Right forelimb (tissue), 1 donor: ENCODE measurements around the gene WWC1.

Source experiments
- DNase-seq: peaks from one replicate; pipeline ENCODE4 v3.0.0-alpha.2; 2018

Gene WWC1

GRCh38 chr5:168365581-168366081 lies 74.2 kb downstream of the WWC1 start:
- DNase-seq = no peak

- DNase-seq = no peak
Observed at GRCh38 chr5:168366116-168366515, 74.7 kb downstream of the WWC1 start.

- no peak for DNase-seq
Observed at GRCh38 chr5:168368854-168369253, 77.4 kb downstream of the WWC1 start.

GRCh38 chr5:168370831-168371230 lies 79.4 kb downstream of the WWC1 start:
- no peak for DNase-seq

- DNase-seq = no peak
Observed at GRCh38 chr5:168372356-168372946, 81.0 kb downstream of the WWC1 start.

GRCh38 chr5:168374532-168374931 lies 83.1 kb downstream of the WWC1 start:
- no peak for DNase-seq

- no peak for DNase-seq
Observed at GRCh38 chr5:168375214-168375613, 83.8 kb downstream of the WWC1 start.

- no peak for DNase-seq
Observed at GRCh38 chr5:168377525-168377924, 86.1 kb downstream of the WWC1 start.

- DNase-seq = no peak
Observed at GRCh38 chr5:168378741-168379140, 87.3 kb downstream of the WWC1 start.

- no peak for DNase-seq
Observed at GRCh38 chr5:168382421-168382820, 91.0 kb downstream of the WWC1 start.

GRCh38 chr5:168390491-168390890 lies 99.0 kb downstream of the WWC1 start:
- DNase-seq = no peak

- DNase-seq = no peak
Observed at GRCh38 chr5:168393773-168394172, 102.3 kb downstream of the WWC1 start.

- no peak for DNase-seq
Observed at GRCh38 chr5:168400429-168401220, 109.2 kb downstream of the WWC1 start.

GRCh38 chr5:168401226-168401625 lies 109.8 kb downstream of the WWC1 start:
- no peak for DNase-seq

GRCh38 chr5:168401880-168402279 lies 110.4 kb downstream of the WWC1 start:
- no peak for DNase-seq

- peak; percentile 50 for DNase-seq
Observed at GRCh38 chr5:168404365-168404764, 112.9 kb downstream of the WWC1 start.

- DNase-seq = no peak
Observed at GRCh38 chr5:168407211-168407610, 115.8 kb downstream of the WWC1 start.

GRCh38 chr5:168408561-168409305 lies 117.3 kb downstream of the WWC1 start:
- peak; percentile 55 for DNase-seq

GRCh38 chr5:168409591-168410458 lies 118.4 kb downstream of the WWC1 start:
- DNase-seq = peak; percentile 56

- no peak for DNase-seq
Observed at GRCh38 chr5:168411871-168412270, 120.4 kb downstream of the WWC1 start.

- DNase-seq = no peak
Observed at GRCh38 chr5:168413062-168413461, 121.6 kb downstream of the WWC1 start.

GRCh38 chr5:168413596-168413995 lies 122.2 kb downstream of the WWC1 start:
- DNase-seq = no peak

GRCh38 chr5:168415401-168415800 lies 124.0 kb downstream of the WWC1 start:
- DNase-seq = no peak
